OCI-LY3 (cell line): ENCODE results near the gene LMNTD1.

Experiments used
- CTCF ChIP-seq: fragments of 200-600, 300-600 bp; sonication (generic); IDR thresholded peaks from 2 replicates; pipeline ENCODE4 v1.5.1; 2014; ENCODE audit warnings: antibody characterized with exemption, low read length, low read depth
- EZH2phosphoT487 ChIP-seq: fragments of 200-600 bp; shearing (Covaris generic); IDR thresholded peaks from 2 replicates; pipeline ENCODE4 v1.6.1; 2018; ENCODE audit warnings: antibody characterized with exemption, mixed run types, low read depth

GRCh38 chr12:25501549-25501948 lies 51.5 kb downstream of the LMNTD1 start:
- TF ChIP-seq CTCF = no peak
- no peak for TF ChIP-seq EZH2phosphoT487
